PFSK-1 (cell line): ENCODE data around the gene LIN9.

ENCODE experiments used
- POLR2AphosphoS5 ChIP-seq: IDR thresholded peaks from 2 replicates; pipeline ENCODE4 v1.6.1; 2012; ENCODE audit warnings: low read depth, mild to moderate bottlenecking, control low read depth, low read length, moderate library complexity
- TAF1 ChIP-seq: IDR thresholded peaks from 2 replicates; pipeline ENCODE4 v1.6.1; 2012; ENCODE audit warnings: low read length, control low read depth, borderline replicate concordance; ENCODE audit not compliant: insufficient read depth

- TF ChIP-seq TAF1 (no peak), POLR2AphosphoS5 (no peak)
Observed at GRCh38 chr1:226293553-226293920, 15.4 kb downstream of the LIN9 start.
